ENCODE results near the gene PRSS50. TPM values are rescaled to one million over a fixed set of nuclear protein-coding genes. Genes with fewer than 3 reads are reported as not detected.
"Not testable (repeated sequence)": the region's sequence is repeated elsewhere in the genome, so short reads cannot be mapped to it uniquely, and the experiment has no call there.

The PRSS50 gene
- total RNA-seq, 1 experiment from 2014 or later = not detected

DNA sequence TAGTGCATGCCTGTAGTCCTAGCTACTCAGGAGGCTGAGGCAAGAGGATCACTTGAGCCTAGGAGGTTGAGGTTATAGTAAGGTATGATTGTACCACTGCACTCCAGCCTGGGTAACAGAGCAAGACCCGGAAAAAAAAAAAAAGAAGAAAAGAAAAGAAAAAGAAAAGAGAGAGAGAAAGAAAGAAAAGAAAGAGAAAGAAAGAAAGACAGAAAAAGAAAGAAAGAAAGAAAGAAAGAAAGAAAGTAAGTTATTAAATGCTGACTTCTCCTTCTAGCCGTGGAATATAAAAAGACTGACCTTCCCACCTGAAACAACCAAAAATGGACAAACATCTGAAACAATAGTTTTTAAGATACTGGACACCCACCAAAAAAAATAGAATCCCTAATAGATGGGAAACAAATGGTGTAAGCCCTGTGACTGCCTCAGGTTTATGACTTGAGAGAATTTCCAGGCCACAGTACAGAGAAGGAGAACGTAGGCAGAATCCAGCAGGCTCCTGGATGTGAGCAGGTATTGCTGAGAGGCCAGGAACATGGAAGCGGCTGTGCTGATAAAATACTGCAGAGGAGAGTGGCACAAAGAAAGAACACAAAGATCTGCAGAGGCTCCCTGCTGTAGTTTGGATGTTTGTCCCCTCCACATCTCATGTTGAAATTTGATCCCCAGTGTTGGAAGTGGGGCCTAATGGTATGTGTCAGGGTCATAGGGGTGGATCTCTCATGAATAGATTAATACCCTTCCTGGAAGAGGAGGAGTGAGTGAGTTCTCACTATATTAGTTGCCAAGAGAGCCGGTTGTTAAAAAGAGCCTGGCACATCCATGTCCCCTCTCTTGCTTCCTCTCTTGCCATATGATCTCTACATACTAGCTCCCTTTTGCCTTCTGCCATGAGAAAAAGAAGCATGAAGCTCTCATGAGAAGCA is 41.8 kb upstream of the PRSS50 start:
- no TSS peak for BruUV-seq (replicated peaks)
- no peaks in the 10 kb centered on the region for H3K27me3 ChIP-seq (replicated peaks; ENCODE audit: control insufficient read depth, insufficient read depth, low read length)

DNA sequence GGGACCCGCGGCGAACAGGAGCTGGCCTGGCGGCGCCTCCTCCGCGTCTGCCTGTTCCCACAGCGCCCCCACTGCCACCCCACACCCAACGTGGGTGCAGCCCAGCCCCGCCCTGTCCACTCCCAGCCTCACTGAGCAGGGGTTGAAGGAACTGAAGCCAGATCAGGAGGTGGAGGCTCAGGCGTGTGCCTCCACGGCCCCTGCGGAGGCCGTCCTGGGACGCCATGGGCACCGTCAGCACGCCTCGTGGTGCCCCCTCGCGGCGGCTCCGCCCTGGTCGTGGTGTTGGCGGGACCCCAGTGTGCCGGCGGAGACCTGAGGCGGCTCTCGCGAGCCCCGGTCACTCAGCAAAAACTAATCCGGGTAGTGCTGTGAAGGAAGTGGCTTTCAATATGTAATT is 39.0 kb upstream of the PRSS50 start:
- Mint-ChIP-seq H3K36me3 (ENCODE audit: insufficient read depth, unreplicated experiment) (no peaks in the 10 kb centered on the region), H3K27me3 (ENCODE audit: insufficient read depth, unreplicated experiment) (no peaks in the 10 kb centered on the region), H3K9me3 (ENCODE audit: unreplicated experiment) (peaks cover under 1% of the 10 kb centered on the region), H3K4me3 (ENCODE audit: unreplicated experiment) (no peak overlapping the region), H3K27ac (ENCODE audit: unreplicated experiment) (no peak overlapping the region), H3K4me1 (ENCODE audit: low read depth, unreplicated experiment) (no peaks in the 10 kb centered on the region)
- CTCF ChIA-PET = no interaction called here
- Histone ChIP-seq H3K9me3 (no peaks in the 10 kb centered on the region), H3K4me1 (no peaks in the 10 kb centered on the region), H3K27me3 (replicated peaks; ENCODE audit: control insufficient read depth, insufficient read depth, low read length) (no peaks in the 10 kb centered on the region), H3K4me3 (ENCODE audit: low read depth, low read length) (no peak overlapping the region), H3K36me3 (ENCODE audit: control insufficient read depth, insufficient read depth, low read length) (no peaks in the 10 kb centered on the region)
- POLR2A ChIA-PET = no interaction called here
- no TSS peak for BruUV-seq (replicated peaks)
- DNase-seq = no peak
- TF ChIP-seq CTCF (IDR thresholded peaks at IDR 0.05; ENCODE audit: insufficient read depth in 1 of 2, low read depth in 1 of 2, low read length in 1 of 2, severe bottlenecking in 1 of 2, unreplicated experiment in 1 of 2) = no peak
- intact Hi-C loops (cut with micrococcal nuclease; ENCODE audit: unreplicated experiment) = no loop called here

More for the DNA sequence above, 41.8 kb upstream of the PRSS50 start:
- no peak for TF ChIP-seq CTCF (IDR thresholded peaks at IDR 0.05; ENCODE audit: insufficient read depth in 1 of 2, low read depth in 1 of 2, low read length in 1 of 2, severe bottlenecking in 1 of 2, unreplicated experiment in 1 of 2)
- no peak for DNase-seq
- H3K9me3 Mint-ChIP-seq (ENCODE audit: unreplicated experiment) = peaks cover 25% of the 10 kb centered on the region
- ChIA-PET POLR2A (no interaction called here), CTCF (no interaction called here)
- no peak overlapping the region for H3K4me3 Mint-ChIP-seq (ENCODE audit: unreplicated experiment)
- no peaks in the 10 kb centered on the region for H3K36me3 Mint-ChIP-seq (ENCODE audit: insufficient read depth, unreplicated experiment)
- H3K36me3 ChIP-seq (ENCODE audit: control insufficient read depth, insufficient read depth, low read length) = no peaks in the 10 kb centered on the region
- no peak overlapping the region for H3K4me3 ChIP-seq (ENCODE audit: low read depth, low read length)
- no peaks in the 10 kb centered on the region for H3K4me1 Mint-ChIP-seq (ENCODE audit: low read depth, unreplicated experiment)
- no peaks in the 10 kb centered on the region for H3K27me3 Mint-ChIP-seq (ENCODE audit: insufficient read depth, unreplicated experiment)
- 0 out of 2 replicates have a peak, but pooled peaks cover 9% of the 10 kb centered on the region for H3K9me3 ChIP-seq
- H3K4me1 ChIP-seq = no peaks in the 10 kb centered on the region
- intact Hi-C loops (cut with micrococcal nuclease; ENCODE audit: unreplicated experiment) = no loop called here
- H3K27ac Mint-ChIP-seq (ENCODE audit: unreplicated experiment) = no peak overlapping the region

GRCh38 chr3:46755646-46756045 is 38.0 kb upstream of the PRSS50 start:
- no peaks in the 10 kb centered on the region for H3K27me3 Mint-ChIP-seq (ENCODE audit: insufficient read depth, unreplicated experiment)
- H3K27me3 ChIP-seq (replicated peaks; ENCODE audit: control insufficient read depth, insufficient read depth, low read length) = no peaks in the 10 kb centered on the region
- DNase-seq = no peak
- BruUV-seq (replicated peaks) = no TSS peak
- H3K4me1 Mint-ChIP-seq (ENCODE audit: low read depth, unreplicated experiment) = no peaks in the 10 kb centered on the region
- ChIA-PET POLR2A (no interaction called here), CTCF (no interaction called here)
- no peaks in the 10 kb centered on the region for H3K36me3 Mint-ChIP-seq (ENCODE audit: insufficient read depth, unreplicated experiment)
- no peak overlapping the region for H3K4me3 Mint-ChIP-seq (ENCODE audit: unreplicated experiment)
- intact Hi-C loops (cut with micrococcal nuclease; ENCODE audit: unreplicated experiment) = no loop called here
- H3K27ac Mint-ChIP-seq (ENCODE audit: unreplicated experiment) = no peak overlapping the region
- no peaks in the 10 kb centered on the region for H3K36me3 ChIP-seq (ENCODE audit: control insufficient read depth, insufficient read depth, low read length)
- no peaks in the 10 kb centered on the region for H3K9me3 Mint-ChIP-seq (ENCODE audit: unreplicated experiment)
- no peak for TF ChIP-seq CTCF (IDR thresholded peaks at IDR 0.05; ENCODE audit: insufficient read depth in 1 of 2, low read depth in 1 of 2, low read length in 1 of 2, severe bottlenecking in 1 of 2, unreplicated experiment in 1 of 2)
- H3K9me3 ChIP-seq = no peaks in the 10 kb centered on the region
- H3K4me3 ChIP-seq (ENCODE audit: low read depth, low read length) = no peak overlapping the region
- H3K4me1 ChIP-seq = no peaks in the 10 kb centered on the region

DNA sequence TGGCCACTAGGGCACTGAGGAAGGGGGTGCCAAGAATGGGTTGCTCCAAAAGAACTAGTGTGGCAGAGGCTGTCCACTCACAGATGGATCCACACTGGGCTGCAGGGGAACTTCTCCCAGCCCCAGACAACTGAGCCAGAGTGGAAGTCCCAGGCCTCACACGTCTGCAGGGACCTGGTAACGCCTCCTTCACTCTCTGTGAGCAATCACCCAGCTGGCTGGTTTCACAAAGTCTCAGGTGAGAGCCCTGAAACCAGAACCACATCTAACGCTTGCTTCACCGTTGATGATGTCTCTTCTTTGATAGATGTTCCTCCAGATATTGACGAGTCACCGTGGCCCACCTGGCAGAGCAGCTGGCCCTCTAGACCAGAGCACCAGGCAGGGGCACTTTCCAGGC is 35.5 kb upstream of the PRSS50 start:
- H3K36me3 ChIP-seq (ENCODE audit: control insufficient read depth, insufficient read depth, low read length); H3K4me3 ChIP-seq (ENCODE audit: low read depth, low read length); CTCF ChIA-PET; H3K4me3 Mint-ChIP-seq (ENCODE audit: unreplicated experiment); intact Hi-C loops (cut with micrococcal nuclease; ENCODE audit: unreplicated experiment); H3K4me1 ChIP-seq; BruUV-seq (replicated peaks); H3K27ac Mint-ChIP-seq (ENCODE audit: unreplicated experiment); H3K4me1 Mint-ChIP-seq (ENCODE audit: low read depth, unreplicated experiment); H3K9me3 ChIP-seq; POLR2A ChIA-PET; H3K27me3 Mint-ChIP-seq (ENCODE audit: insufficient read depth, unreplicated experiment); H3K36me3 Mint-ChIP-seq (ENCODE audit: insufficient read depth, unreplicated experiment); H3K9me3 Mint-ChIP-seq (ENCODE audit: unreplicated experiment); H3K27me3 ChIP-seq (replicated peaks; ENCODE audit: control insufficient read depth, insufficient read depth, low read length); DNase-seq: not testable (repeated sequence)
